Stimulated activated CD4-positive, alpha-beta T cell treated with anti-CD3 and anti-CD28 coated beads, Interleukin-12 subunit alpha, Interleukin-12 subunit beta, amount 100 ng/mL, for 4 hours (primary cell): ENCODE measurements around the gene PCP4L1.
"Not testable (repeated sequence)": the region's sequence is repeated elsewhere in the genome, so short reads cannot be mapped to it uniquely, and the experiment has no call there.

Experiments
- DNase-seq: peaks from one replicate; pipeline ENCODE4 v3.0.0-alpha.2; 2020

PCP4L1 gene

DNA sequence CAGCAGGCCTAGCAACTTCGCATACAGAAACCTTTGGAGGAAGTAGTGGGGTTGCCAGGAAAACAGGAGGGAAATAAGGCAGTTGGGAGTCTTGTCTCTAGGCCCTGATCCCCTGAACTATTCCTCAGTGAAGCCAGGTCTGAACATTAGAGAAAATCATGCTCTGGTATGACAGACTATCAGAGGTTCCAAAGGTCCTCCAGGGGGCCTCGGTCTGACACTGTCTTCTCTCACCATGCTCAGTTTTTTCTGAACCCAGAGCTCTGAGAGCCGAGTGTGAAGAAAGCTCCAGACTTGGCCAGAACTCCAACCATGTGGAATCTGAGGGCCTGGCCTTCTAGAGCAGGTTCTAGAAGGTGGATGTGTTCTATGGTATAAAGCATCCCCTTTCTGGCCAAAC is 28.6 kb upstream of the PCP4L1 start:
- DNase-seq: no peak

DNA sequence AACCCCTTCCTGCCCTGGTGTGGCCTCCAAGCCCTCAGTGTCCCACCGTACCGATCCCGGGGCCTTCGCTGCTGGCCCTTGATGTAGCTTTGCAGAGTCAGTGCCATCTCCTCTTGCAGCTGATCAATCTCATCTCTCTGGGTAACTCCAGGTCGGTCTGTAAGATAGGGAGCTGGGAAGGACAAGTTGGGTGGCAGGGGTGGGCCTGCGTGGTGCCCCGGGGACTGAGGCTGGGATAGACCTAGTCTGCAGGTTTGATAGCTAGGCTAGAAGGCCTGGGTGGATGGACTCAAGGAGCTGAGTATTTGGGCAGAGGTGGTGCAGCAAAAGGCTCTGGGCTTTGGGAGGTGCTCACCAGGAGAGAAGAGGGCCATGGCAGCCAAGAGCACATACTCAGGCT is 27.8 kb upstream of the PCP4L1 start:
- no peak for DNase-seq

DNA sequence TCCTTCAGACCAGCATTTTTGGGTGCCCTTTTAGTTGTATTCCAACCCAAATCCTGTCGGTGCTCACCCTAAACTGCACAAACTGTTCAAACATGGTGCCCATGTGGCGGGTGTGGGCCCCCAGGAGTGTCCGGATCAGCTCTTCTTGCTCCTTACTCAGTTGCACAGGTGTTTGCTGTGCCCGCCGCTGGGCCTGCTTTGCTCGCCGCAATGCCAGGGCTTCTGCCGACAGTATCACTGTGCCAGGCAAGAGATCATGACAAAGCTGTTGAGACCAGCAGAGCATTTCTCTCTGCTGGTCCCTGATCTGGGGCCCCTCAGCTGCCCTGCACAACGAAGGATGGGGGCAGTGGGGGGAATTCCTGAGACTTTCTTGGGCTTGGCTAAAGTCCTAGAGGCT is 25.4 kb upstream of the PCP4L1 start:
- DNase-seq: no peak

DNA sequence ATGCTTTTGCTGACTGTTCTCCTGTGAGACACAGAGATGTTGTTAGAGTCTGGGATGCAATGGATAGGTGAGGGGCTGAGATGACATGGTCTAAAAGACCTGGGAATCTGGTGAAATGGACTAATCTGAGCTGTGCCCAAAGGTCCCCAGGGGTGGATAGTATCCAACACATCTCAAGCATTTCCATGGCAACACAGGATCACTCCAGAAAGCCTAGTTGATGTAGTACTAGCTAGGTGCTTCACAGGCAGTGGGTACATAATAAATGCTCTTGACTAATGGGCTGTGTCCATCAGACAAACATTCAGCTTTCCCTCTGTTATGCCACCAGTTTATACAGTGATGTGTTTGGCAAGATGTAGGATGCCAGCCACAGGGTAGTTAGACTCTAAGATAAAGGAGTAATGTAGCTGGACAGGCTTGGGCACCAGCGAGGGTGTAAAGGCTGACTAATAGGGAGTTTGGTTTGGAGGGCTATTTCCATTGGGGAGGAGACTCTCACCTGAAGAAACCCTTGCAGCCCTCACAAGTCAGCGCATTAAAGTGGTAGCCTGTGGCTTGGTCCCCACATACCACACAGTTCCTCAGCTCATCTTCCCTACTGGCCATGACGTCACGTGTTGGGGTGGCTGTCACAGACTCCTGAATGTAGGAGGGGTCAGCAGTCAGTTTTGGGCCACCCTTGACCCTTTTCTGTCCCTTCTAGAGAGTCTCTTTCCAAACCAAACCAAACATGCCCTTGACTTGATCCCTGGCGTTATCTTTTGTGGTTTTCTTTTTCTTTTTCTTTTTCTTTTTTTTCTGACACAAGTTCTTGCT is 22.4 kb upstream of the PCP4L1 start:
- no peak for DNase-seq

DNA sequence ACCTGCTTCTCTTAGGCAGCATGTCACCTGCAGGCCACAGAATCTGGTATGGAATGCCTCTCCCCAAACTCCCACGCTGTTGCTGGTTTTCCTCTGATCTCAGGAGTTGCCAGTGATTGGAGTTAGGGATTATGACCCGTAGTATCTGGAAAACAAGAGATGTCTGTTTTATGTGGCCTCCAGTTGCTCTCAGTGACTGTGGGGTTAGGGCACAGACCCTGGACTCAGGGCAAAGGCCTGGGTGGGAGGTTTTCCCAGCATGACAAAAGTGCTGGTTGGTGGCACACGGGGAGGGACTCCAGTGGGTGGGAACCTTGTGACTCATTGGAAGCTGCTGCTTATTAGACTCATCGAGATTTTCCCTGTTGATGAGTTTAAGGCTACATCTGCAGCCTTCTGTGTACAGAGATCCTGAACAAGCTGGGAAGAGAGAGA is 20.5 kb upstream of the PCP4L1 start, which contains the start of gene NR1I3:
Gene NR1I3 (minus strand): TSS at position 165 of the 435 bp plus-strand sequence. CDS start 1,638 bp downstream, outside the sequence.
- no peak for DNase-seq

DNA sequence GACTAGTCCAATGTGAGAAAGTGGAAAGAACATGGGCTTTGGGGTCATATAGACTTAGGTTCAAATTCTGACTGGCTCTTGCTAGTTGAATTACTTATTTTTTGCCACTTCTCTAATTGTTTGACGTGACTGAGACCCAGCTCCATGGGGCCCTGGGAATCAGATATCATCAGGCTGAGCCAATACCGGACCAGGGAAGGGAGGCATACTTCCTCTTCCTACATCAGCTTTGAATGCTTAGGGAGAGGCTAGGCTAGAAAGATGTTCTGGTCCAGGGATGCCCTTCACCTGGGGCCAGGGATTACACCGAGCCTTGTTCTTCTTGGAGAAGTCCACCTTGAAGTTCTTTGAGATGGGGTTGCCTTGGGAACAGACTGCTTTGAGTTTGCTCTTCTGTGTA is 16.9 kb upstream of the PCP4L1 start:
- DNase-seq: no peak

DNA sequence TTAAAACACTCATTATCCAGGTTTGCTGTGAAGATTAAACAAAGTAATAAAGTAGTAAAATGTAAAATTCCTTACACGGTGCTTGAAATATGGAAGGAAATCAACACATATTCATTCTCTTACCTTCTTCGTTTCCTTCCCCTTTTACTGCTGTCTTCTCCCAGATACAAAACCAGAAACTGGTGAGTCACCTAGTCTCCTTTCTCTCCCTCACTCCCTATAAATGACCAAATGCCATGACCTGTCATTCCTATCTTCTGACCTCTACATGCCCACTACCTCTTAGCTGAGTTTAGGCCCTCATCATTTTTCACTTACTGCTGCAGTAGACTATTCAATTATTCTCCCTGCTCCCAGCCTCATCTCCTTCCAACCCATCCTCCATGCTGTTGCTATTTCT is 16.2 kb upstream of the PCP4L1 start:
- no peak for DNase-seq

DNA sequence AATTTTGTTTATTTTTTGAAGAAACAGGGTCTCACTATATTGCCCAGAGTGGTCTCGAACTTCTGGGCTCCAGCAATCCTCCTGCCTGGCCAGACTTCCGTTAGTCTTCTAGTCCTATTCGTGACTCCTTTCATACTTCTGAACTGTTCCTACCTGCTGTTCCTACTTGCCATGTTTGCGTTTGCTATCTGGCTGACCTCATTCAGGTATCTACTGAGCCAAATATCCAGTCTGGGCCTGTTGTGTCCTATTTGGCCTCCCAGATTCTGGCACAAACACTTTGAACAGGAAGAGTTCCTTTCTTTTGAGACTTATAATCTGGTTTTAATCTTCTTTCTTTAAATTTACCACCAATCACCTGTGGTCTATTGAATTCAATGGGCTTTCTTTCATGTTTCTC is 13.7 kb upstream of the PCP4L1 start:
- DNase-seq: no peak

DNA sequence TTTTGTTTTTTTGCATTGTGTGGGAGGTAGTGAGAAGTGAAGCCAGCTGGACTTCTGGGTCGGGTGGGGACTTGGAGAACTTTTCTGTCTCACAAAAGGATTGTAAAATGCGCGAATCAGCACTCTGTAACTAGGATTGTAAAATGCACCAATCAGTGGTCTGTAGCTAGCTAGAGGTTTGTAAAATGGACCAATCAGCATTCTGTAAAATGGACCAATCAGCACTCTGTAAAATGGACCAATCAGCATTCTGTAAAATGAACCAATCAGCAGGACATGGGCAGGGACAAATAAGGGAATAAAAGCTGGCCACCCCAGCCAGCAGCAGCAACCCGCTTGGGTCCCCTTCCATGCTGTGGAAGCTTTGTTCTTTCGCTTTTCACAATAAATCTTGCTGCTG is 8.4 kb upstream of the PCP4L1 start:
- DNase-seq: not testable (repeated sequence)

DNA sequence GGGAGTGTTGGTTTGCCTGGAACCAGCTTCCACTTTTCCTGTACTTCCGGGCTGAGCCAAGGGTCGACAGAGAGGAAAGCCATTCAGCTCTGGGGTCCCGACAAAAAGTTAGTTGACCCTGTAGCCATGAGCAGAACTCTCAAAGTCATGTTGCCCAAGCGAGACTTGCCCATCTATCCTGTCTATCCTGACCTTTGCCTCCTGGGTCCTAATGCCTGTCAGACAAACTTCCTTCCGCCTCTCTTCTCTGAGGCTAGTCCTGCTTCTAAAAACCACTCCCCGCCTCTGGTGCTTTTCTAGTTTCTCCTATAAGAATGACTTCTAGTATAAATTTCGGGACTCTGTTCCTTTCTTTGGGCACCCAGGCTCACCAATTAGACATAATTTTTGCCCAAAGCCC is 7.7 kb upstream of the PCP4L1 start:
- DNase-seq: no peak

DNA sequence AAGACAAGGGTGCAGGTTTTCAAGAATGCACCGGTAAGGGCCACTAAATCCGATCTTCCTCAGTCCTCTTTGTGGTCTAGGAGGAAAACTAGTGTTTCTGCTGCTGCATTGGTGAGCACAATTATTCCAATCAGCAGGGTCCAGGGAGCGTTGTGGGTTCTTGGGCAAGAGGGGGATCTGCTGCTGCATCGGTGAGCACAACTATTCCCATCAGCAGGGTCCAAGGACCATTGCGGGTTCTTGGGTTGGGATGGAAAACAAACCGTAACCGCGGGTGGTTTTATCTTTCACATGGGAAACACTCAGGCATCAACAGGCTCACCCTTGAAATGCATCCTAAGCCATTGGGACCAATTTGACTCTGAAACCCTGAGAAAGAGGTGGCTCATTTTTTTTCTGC is 7.0 kb upstream of the PCP4L1 start:
- DNase-seq: no peak

DNA sequence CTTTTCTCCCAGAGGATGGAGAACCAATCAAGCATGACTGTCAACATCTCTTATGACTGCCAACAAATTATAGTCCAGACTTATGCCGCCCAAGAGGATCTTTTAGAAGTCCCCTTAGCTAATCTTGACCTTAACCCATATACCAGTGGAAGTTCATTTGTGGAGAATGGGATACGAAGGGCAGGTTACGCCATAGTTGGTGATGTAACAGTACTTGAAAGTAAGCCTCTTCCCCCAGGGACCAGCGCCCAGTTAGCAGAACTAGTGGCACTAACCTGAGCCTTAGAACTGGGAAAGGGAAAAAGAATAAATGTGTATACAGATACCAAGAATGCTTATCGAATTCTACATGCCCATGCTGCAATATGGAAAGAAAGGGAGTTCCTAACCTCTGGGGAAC is 3.2 kb upstream of the PCP4L1 start:
- DNase-seq: not testable (repeated sequence)

DNA sequence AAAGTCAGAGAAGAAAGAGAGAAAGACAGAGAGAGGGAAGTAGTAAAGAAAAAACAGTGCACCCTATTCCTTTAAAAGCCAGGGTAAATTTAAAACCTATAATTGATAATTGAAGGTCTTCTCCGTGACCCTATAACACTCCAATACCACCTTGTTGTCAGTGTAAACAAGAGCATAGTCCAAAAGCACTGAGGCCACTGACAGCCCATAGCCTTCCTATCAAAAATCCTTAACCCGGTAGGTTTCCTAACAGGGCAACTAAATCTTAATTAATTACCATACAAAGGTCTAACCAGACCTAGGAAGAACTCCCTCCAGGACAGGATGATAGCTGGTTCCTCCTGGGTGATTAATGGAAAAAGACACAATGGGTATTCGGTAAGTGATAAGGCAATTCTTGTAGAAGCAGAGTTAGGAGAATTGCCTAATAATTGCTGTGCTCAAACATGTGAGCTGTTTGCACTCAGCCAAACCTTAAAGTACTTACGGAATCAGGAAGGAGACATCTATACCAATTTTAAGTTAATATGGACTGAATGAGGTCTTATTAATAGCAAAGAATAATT is 2.5 kb upstream of the PCP4L1 start:
- DNase-seq: not testable (repeated sequence)

DNA sequence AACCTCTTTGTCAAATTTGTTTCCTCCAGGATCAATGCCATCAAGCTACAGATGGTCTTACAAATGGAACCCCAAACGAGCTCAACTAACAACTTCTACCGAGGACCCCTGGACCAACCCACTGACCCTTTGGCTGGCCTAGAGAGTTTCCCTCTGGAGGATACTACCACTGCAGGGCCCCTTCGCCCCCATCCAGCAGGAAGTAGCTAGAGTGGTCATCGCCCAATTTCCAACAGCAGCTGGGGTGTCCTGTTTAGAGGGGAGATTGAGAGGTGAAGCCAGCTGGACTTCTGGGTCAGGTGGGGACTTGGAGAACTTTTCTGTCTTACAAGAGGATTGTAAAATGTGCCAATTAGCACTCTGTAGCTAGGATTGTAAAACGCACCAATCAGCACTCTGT is 1.4 kb upstream of the PCP4L1 start:
- DNase-seq: not testable (repeated sequence)

DNA sequence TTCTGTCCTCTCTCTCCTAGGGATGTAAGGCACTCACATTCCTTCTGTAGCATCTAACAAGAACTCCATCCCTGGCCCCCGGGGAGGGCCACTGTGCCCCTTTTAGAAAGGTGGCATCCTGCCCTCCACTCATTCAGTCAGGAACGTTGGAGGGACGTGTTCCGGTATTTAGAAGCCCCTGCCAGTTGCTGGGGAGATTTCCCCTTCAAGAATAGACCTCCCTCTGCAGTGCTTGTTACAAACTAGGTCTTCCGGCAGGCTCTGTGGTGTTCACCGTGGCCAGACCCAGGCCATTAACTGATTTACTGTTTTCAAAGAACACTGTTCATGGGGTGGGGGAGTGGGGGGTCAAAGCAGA is 779 bp downstream of the PCP4L1 start:
- DNase-seq: no peak

DNA sequence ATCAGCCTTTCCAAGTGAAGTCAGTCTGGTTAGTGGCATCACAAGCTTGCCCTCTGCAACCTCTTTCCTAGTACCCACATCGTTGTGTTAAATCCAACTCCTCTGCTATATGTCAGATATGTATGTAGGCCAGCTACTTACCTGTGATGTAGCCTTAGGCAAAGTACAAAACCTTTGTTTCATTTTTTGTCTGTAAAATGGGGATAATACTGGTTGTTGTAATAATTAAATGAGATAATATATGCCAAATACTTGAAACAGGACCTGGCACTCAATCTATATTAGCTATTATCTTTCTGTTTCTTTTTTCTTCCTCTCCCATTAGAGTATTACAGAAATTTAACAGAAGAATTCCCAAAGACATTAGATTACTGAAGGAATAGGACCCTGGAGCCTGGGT is 1.2 kb downstream of the PCP4L1 start:
- DNase-seq: no peak

DNA sequence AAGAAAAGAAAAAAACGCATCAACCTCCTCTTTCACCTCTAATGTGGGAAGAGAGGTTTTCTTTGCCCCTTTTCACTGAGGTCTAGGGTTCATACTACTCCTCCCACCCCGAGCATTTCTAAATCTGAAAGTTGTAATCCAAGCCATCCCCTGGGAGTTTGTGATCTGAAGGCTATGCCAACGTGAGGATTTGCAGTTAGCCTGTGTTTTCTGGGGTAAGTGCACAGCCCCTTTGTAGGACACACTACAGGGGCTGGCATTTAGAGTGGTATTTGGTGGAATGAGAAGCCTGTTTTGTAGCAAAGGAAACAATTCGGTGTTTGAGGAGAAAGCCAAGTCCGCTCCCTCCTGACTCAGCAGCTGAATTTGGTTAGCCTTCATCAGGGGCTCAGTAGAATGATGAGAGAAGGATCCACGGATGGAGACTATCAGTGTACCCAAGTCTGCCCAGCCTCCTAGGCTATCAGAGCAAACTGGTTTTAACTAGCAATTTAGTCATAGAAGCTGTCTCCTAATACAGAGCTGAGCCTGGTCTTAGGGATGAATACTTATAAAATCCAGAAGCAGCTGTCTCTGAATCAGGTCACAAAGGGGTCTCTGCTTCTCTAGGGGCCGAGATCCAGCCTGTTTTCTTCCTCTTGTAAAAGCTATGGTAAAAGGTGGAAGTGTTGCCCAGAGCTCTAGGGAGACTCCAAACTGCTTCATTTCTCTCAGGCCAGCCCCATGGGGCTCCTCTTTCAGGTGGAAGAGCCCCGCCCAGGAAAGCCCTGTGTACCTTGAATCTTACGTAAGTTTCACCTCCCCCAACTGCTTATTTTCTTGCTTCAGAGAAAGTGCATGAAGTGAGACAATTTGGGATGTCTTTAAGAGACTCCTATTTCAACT is 2.1 kb downstream of the PCP4L1 start:
- DNase-seq: no peak

DNA sequence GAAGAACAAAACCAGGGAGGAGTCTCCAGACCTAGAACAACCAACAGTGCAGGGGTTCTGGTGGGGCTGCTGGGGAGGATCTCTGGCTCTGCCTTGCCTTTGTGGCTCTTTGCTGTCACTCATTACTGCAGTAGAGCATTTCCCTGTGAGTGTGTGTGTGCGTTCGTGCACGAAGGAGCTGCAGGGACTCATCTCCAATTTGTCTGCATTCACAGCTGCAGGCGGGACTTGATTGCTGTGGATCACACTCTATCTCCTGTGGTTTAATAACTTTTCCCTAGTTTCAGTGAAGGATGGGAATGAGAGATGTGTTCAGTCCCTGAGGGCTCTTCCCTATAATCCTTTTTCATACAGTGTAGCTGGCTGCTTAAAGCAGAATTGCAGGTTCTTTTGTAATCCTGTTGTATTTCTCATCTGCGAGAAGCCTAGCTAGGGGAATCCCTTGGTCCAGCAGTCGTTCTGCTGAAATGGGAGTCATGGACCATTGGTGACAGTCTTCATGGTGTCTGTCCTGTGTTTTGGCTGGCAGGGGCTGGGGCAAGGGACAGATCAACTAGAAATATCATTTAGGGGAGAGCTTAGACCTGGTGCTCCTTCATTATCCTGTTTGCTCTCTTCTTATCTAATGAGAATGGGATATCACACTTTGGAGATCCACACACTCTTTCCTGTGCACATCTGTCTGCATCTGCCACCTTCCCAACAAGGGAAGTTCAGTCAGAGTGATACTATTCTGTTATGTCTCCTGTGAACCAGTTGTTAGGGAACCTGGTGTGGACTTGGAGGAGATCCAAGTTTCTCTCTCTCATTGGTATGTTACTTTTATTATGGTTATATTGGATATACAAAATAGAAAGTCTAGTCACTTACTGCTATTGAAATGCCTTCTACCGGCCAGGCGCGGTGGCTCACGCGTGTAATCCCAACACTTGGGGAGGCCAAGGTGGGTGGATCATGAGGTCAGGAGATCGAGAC is 3.0 kb downstream of the PCP4L1 start:
- DNase-seq: no peak

DNA sequence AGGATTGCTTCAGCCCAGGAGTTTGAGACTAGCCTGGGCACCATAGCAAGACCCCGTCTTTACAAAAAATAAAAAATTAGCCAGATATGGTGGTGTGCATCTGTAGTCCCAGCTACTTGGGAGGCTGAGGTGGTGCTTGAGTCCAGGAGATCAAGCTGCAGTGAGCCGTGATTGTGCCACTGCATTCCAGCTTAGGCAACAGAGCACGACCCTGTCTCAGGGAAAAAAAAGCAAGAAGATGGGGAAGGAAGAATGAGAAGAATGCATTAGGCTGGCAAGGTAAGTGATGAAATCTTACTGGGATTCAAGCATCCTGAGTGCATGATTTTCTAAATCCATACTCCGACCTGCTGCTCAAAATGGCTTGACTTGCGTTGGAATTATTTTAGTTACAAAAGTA is 6.8 kb downstream of the PCP4L1 start:
- no peak for DNase-seq

DNA sequence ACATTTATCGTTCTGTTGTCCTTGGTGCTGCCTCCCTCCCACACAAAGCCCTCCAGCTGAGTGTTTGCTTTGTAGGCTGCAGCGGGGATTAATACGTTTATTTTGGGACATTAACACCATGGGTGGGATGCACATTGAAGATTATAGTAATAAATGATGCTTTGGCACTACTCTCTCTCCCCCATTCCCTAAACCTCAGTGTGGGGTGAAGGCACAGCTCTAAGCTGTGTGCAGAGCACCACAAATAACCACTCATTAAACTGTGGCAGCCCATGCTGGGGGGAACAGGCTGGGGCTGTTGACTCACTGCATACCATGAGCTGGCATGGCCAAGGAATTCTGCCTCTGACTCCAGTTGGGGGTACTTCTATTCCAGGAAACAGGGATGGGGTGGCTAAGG is 7.7 kb downstream of the PCP4L1 start:
- DNase-seq: no peak

DNA sequence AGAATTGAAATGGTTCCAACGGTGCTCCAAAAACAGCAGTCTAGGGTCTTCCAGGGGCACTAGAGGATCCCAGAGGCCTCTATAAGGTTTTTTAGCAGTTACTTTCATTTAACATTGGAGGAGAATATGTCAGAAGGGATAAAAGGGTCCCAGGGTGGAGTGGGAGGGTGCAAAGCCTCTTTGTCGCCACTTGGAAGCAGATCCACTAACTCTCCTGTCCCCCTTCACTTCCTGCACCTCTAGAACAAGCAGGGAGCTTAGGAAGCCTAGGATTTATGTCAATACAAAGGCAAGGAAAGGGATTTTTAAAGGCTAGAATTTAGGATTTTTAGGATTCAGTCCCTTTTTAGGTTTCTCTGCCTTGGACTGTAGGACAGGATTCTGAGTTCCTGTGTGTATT is 8.3 kb downstream of the PCP4L1 start:
- DNase-seq: no peak

DNA sequence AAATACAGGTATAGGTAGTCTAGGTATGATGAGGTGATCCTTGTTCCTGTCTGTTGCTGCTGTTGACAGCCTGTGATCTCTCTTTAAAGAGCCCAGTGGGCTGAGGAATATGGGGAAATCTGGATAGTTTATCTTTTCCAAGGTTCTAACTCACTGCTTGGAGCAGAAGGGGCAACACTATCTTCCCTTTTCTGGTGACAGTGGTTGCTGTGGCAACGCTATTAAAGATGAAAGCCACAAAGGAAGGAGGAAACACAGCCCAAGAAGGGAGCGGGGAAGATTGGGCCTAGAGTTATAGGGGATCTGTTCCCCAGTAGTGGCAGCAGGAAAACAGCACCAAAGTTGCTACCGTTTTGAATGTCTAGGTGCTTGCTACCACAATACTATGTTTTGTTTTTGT is 8.8 kb downstream of the PCP4L1 start:
- DNase-seq: no peak

DNA sequence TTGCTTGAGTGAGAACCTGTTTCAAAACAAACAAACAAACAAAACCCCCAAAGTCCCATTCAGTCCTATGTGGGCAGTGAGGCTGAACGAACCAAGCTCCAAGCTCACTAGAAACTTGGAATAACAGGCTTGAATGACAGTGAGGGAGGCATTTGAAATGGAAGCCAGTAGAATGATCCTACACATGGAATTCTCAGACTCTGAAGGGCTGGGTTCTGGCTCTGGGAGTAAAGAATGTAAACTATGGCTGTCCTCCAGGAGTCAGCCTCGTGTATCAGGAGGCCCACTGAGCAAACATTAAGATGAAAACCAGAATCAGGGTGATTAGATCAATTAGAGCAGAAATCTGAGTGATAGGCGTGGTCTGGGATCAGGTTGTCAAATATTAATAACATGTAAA is 14.9 kb downstream of the PCP4L1 start:
- no peak for DNase-seq
